Measurements from ENCODE around the gene SYNGR3. TPM values are rescaled to one million over a fixed set of nuclear protein-coding genes. Genes with fewer than 3 reads are reported as not detected.
A peak's percentile ranks its signal among the peaks of the same experiment; 100 is the strongest.

The SYNGR3 gene
- total RNA-seq, 1 experiment from 2014 or later, result 4.3 TPM

GRCh38 chr16:1990101-1990350 is 256 bp downstream of the SYNGR3 start:
- Histone ChIP-seq H3K4me3 (peak overlapping the region; percentile 45; the same call in 1 of the 2 replicates), H3K9me3 (ENCODE audit: insufficient read depth, low read depth) (no peaks in the 10 kb centered on the region), H3K4me1 (replicated peaks; ENCODE audit: insufficient read depth) (peaks cover 37% of the 10 kb centered on the region), H3F3A (ENCODE audit: insufficient read depth, low read depth) (peaks cover 60% of the 10 kb centered on the region), H4K20me1 (ENCODE audit: insufficient read depth) (no peaks in the 10 kb centered on the region), H3K27me3 (ENCODE audit: insufficient read depth, low read depth) (no peaks in the 10 kb centered on the region), H3K79me2 (ENCODE audit: low read depth) (peaks cover 9% of the 10 kb centered on the region), H3K9me2 (ENCODE audit: insufficient read depth) (no peaks in the 10 kb centered on the region), H3K36me3 (ENCODE audit: low read depth) (no peaks in the 10 kb centered on the region; the same call in 1 of the 2 replicates), H3K27ac (no peak overlapping the region), H3K4me2 (peak overlapping the region; percentile 81), H2AFZ (no peak overlapping the region)
- TF ChIP-seq, protein P1, sequence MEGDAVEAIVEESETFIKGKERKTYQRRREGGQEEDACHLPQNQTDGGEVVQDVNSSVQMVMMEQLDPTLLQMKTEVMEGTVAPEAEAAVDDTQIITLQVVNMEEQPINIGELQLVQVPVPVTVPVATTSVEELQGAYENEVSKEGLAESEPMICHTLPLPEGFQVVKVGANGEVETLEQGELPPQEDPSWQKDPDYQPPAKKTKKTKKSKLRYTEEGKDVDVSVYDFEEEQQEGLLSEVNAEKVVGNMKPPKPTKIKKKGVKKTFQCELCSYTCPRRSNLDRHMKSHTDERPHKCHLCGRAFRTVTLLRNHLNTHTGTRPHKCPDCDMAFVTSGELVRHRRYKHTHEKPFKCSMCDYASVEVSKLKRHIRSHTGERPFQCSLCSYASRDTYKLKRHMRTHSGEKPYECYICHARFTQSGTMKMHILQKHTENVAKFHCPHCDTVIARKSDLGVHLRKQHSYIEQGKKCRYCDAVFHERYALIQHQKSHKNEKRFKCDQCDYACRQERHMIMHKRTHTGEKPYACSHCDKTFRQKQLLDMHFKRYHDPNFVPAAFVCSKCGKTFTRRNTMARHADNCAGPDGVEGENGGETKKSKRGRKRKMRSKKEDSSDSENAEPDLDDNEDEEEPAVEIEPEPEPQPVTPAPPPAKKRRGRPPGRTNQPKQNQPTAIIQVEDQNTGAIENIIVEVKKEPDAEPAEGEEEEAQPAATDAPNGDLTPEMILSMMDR (conservative IDR thresholded peaks at IDR 0.05), result no peak
- TF ChIP-seq EZH2 (IDR thresholded peaks at IDR 0.05; ENCODE audit: low read depth), result no peak
- ChIA-PET CTCF (no interaction called here), POLR2A (ENCODE audit: unreplicated experiment) (no interaction called here)
- no TSS peak for BruUV-seq (replicated peaks)
- no peak for DNase-seq
- intact Hi-C loops (cut with micrococcal nuclease; ENCODE audit: unreplicated experiment), result no loop called here

GRCh38 chr16:1990351-1991134 is 773 bp downstream of the SYNGR3 start:
- TSS peak; percentile 17 for BruUV-seq (replicated peaks)

DNA sequence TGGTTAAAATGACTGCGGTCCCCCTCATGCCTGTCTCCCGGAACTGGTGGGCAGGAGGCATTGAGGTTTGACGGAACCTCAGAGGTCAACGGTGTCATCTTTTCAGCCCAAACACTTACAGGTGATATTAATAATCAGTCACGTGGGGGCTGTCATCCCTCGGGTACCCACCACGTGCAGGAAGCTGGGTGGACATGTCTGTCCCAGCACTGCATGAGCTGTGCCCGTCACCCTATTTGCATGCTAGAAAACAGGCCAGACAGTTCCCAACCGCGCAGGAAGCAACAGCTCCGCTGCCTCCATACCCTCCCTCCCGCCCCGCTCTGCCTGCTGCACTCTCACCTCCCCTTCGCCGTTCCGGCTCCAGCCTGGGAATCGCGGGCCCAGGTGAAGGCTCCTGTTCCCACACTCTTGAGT is 1.4 kb downstream of the SYNGR3 start:
- TF ChIP-seq, protein P1 (conservative IDR thresholded peaks at IDR 0.05), result no peak
- TF ChIP-seq EZH2 (IDR thresholded peaks at IDR 0.05; ENCODE audit: low read depth), result no peak
- H3K9me3 ChIP-seq (ENCODE audit: insufficient read depth, low read depth), result no peaks in the 10 kb centered on the region
- no peak overlapping the region for H2AFZ ChIP-seq
- no peak overlapping the region for H3K27ac ChIP-seq
- no peaks in the 10 kb centered on the region for H3K9me2 ChIP-seq (ENCODE audit: insufficient read depth)
- DNase-seq, result no peak
- no peaks in the 10 kb centered on the region for H4K20me1 ChIP-seq (ENCODE audit: insufficient read depth)
- no peaks in the 10 kb centered on the region; the same call in 1 of the 2 replicates for H3K36me3 ChIP-seq (ENCODE audit: low read depth)
- intact Hi-C loops (cut with micrococcal nuclease; ENCODE audit: unreplicated experiment), result no loop called here
- no peaks in the 10 kb centered on the region for H3K27me3 ChIP-seq (ENCODE audit: insufficient read depth, low read depth)
- H3K4me1 ChIP-seq (replicated peaks; ENCODE audit: insufficient read depth), result peaks cover 32% of the 10 kb centered on the region
- peaks cover 64% of the 10 kb centered on the region for H3F3A ChIP-seq (ENCODE audit: insufficient read depth, low read depth)
- no peak overlapping the region for H3K4me3 ChIP-seq
- no TSS peak for BruUV-seq (replicated peaks)
- H3K79me2 ChIP-seq (ENCODE audit: low read depth), result no peaks in the 10 kb centered on the region
- CTCF ChIA-PET, result no interaction called here
- no peak overlapping the region for H3K4me2 ChIP-seq
- POLR2A ChIA-PET (ENCODE audit: unreplicated experiment), result no interaction called here

More at GRCh38 chr16:1990351-1991134, 773 bp downstream of the SYNGR3 start:
- DNase-seq, result no peak
- TF ChIP-seq, protein P1 (conservative IDR thresholded peaks at IDR 0.05), result no peak
- no peak for TF ChIP-seq EZH2 (IDR thresholded peaks at IDR 0.05; ENCODE audit: low read depth)
- intact Hi-C loops (cut with micrococcal nuclease; ENCODE audit: unreplicated experiment), result no loop called here
- peak overlapping the region; percentile 65; the same call in 1 of the 2 replicates for H2AFZ ChIP-seq
- peaks cover 32% of the 10 kb centered on the region for H3K4me1 ChIP-seq (replicated peaks; ENCODE audit: insufficient read depth)
- H3K27me3 ChIP-seq (ENCODE audit: insufficient read depth, low read depth), result no peaks in the 10 kb centered on the region
- no peaks in the 10 kb centered on the region for H3K9me2 ChIP-seq (ENCODE audit: insufficient read depth)
- peaks cover 61% of the 10 kb centered on the region for H3F3A ChIP-seq (ENCODE audit: insufficient read depth, low read depth)
- H4K20me1 ChIP-seq (ENCODE audit: insufficient read depth), result no peaks in the 10 kb centered on the region
- H3K9me3 ChIP-seq (ENCODE audit: insufficient read depth, low read depth), result no peaks in the 10 kb centered on the region
- no peak overlapping the region for H3K27ac ChIP-seq
- ChIA-PET CTCF (no interaction called here), POLR2A (ENCODE audit: unreplicated experiment) (no interaction called here)
- H3K4me2 ChIP-seq, result peak overlapping the region; percentile 81
- no peaks in the 10 kb centered on the region; the same call in 1 of the 2 replicates for H3K36me3 ChIP-seq (ENCODE audit: low read depth)
- peak overlapping the region; percentile 45 for H3K4me3 ChIP-seq
- peaks cover 4% of the 10 kb centered on the region for H3K79me2 ChIP-seq (ENCODE audit: low read depth)

All from PC-9 (cell line).